SH-SY5Y (cell line): Measurements from ENCODE around the gene CDC42BPB.

Experiments
- GATA2 ChIP-seq: IDR thresholded peaks from 2 replicates; pipeline ENCODE4 v1.6.1; 2011; ENCODE audit warnings: mild to moderate bottlenecking, low read depth, low read length
- GATA3 ChIP-seq: IDR thresholded peaks from 2 replicates; pipeline ENCODE4 v1.6.1; 2011; ENCODE audit warnings: low read depth, mild to moderate bottlenecking, low read length, moderate library complexity

Gene CDC42BPB

GRCh38 chr14:103007555-103007954, 49.8 kb downstream of the CDC42BPB start:
- TF ChIP-seq GATA3 (no peak), GATA2 (no peak)

GRCh38 chr14:103006991-103007520, 50.3 kb downstream of the CDC42BPB start:
- TF ChIP-seq GATA3 (no peak), GATA2 (no peak)

- no peak for TF ChIP-seq GATA3
- no peak for TF ChIP-seq GATA2
Observed at GRCh38 chr14:103006106-103006505, 51.2 kb downstream of the CDC42BPB start.

- TF ChIP-seq GATA2 (no peak), GATA3 (no peak)
Observed at GRCh38 chr14:103003850-103004249, 53.5 kb downstream of the CDC42BPB start.

GRCh38 chr14:103003351-103003615, 54.1 kb downstream of the CDC42BPB start:
- TF ChIP-seq GATA2, result no peak
- no peak for TF ChIP-seq GATA3

GRCh38 chr14:103002578-103003350, 54.6 kb downstream of the CDC42BPB start:
- TF ChIP-seq GATA2 (no peak), GATA3 (no peak)

GRCh38 chr14:103001651-103002396, 55.5 kb downstream of the CDC42BPB start:
- no peak for TF ChIP-seq GATA2
- TF ChIP-seq GATA3, result no peak

GRCh38 chr14:103001226-103001625, 56.1 kb downstream of the CDC42BPB start:
- TF ChIP-seq GATA3, result no peak
- TF ChIP-seq GATA2, result no peak

- TF ChIP-seq GATA2, result no peak
- TF ChIP-seq GATA3, result no peak
Observed at GRCh38 chr14:103000291-103000921, 56.9 kb downstream of the CDC42BPB start.

GRCh38 chr14:102999227-102999895, 58.0 kb downstream of the CDC42BPB start:
- TF ChIP-seq GATA3, result no peak
- no peak for TF ChIP-seq GATA2

GRCh38 chr14:102998393-102998792, 59.0 kb downstream of the CDC42BPB start:
- TF ChIP-seq GATA2 (no peak), GATA3 (no peak)

GRCh38 chr14:102996941-102997340, 60.4 kb downstream of the CDC42BPB start:
- TF ChIP-seq GATA2 (no peak), GATA3 (no peak)

- no peak for TF ChIP-seq GATA2
Observed at GRCh38 chr14:102994689-102995088, 62.7 kb downstream of the CDC42BPB start.

GRCh38 chr14:102993523-102993922, 63.8 kb downstream of the CDC42BPB start:
- no peak for TF ChIP-seq GATA2
- no peak for TF ChIP-seq GATA3

GRCh38 chr14:102991376-102991775, 66.0 kb downstream of the CDC42BPB start:
- TF ChIP-seq GATA2 (no peak), GATA3 (no peak)
